GM12878 (cell line): Measurements from ENCODE around the gene FIGLA. TPM values are rescaled to one million over a fixed set of nuclear protein-coding genes. Genes with fewer than 3 reads are reported as not detected.

Experiments used
- ATAC-seq: fragments of 200-7000 bp; cut with Tn5 transposase; 3 replicates; pipeline ENCODE4 v1.9.1; 2020; ENCODE audit warnings: mild to moderate bottlenecking, moderate library complexity
- BruUV-seq: library from RNA; stranded (reverse); fragments of 400-500 nt; replicated peaks from 2 replicates; lab custom pipeline; 2021; lab: Mats Ljungman, UMichigan
- CTCF ChIA-PET: fragments of 300-600 bp; sonication (Branson Sonifier 250); formaldehyde crosslinking; extraction: SDS; loops from one replicate; lab custom pipeline; 2021; ENCODE audit warnings: inconsistent platforms; lab: Yijun Ruan, JAX
- POLR2A ChIA-PET: fragments of 350-600 bp; formaldehyde crosslinking; extraction: SDS; loops from one replicate; lab custom pipeline; 2021; ENCODE audit warnings: inconsistent platforms; lab: Charles Lee
- RAD21 ChIA-PET: fragments of 300-600 bp; sonication (Branson Sonifier 250); formaldehyde crosslinking; loops from one replicate; lab custom pipeline; 2023; ENCODE audit warnings: antibody characterized with exemption; ENCODE audit not compliant: unreplicated experiment; lab: Charles Lee
- SMC1A ChIA-PET: fragments of 300-600 bp; sonication (Branson Sonifier 250); formaldehyde crosslinking; loops from one replicate; lab custom pipeline; 2023; ENCODE audit not compliant: unreplicated experiment, uncharacterized antibody; lab: Charles Lee
- DNase-seq: peaks from one replicate; pipeline ENCODE4 v3.0.0-alpha.2; 2011; ENCODE audit warnings: low read depth, low spot score
- FAIRE-seq: peaks from 3 replicates; lab custom pipeline; 2011; peaks lifted over from hg19 to GRCh38; lab: Jason Lieb, UNC
- H2AFZ ChIP-seq: 2 replicates; pipeline ENCODE4 v1.6.0; 2011; ENCODE audit warnings: low read depth, low read length, control low read depth; ENCODE audit not compliant: control insufficient read depth
- H3K27ac ChIP-seq: 2 replicates; pipeline ENCODE4 v1.5.1; 2011; ENCODE audit warnings: control low read depth; ENCODE audit not compliant: control insufficient read depth, insufficient read depth
- H3K27me3 ChIP-seq, 2 experiments: replicated peaks in 1 of 2; 2 replicates each; pipeline versions ENCODE4 v1.6.0 to v1.6.1; 2011; ENCODE audit warnings: low read length in 1 of 2; ENCODE audit not compliant: control insufficient read depth in 2 of 2, insufficient read depth in 2 of 2
- H3K36me3 ChIP-seq, 2 experiments: 2 replicates each; pipeline ENCODE4 v1.5.1; 2011; ENCODE audit warnings: low read length in 1 of 2; ENCODE audit not compliant: control insufficient read depth in 2 of 2, insufficient read depth in 2 of 2
- H3K4me1 ChIP-seq: 2 replicates; pipeline ENCODE4 v1.6.1; 2011; ENCODE audit warnings: mild to moderate bottlenecking, low read length, moderate library complexity, mixed read lengths; ENCODE audit not compliant: control insufficient read depth, insufficient read depth
- H3K4me2 ChIP-seq: 2 replicates; pipeline ENCODE4 v1.6.0; 2011; ENCODE audit warnings: control low read depth; ENCODE audit not compliant: control insufficient read depth, insufficient read depth
- H3K4me3 ChIP-seq: fragments of 200-600 bp; sonication (generic); 2 replicates; pipeline ENCODE4 v1.5.1; 2016
- H3K79me2 ChIP-seq: 2 replicates; pipeline ENCODE4 v1.6.0; 2011; ENCODE audit warnings: low read length; ENCODE audit not compliant: control insufficient read depth, insufficient read depth
- H3K9ac ChIP-seq: 2 replicates; pipeline ENCODE4 v1.8.0; 2011; ENCODE audit warnings: low read length, control low read depth, mixed read lengths; ENCODE audit not compliant: control insufficient read depth, insufficient read depth
- H3K9me3 ChIP-seq: replicated peaks from 3 replicates; pipeline ENCODE4 v1.5.1; 2011; ENCODE audit warnings: mild to moderate bottlenecking, low read length; ENCODE audit not compliant: control insufficient read depth, insufficient read depth
- H4K20me1 ChIP-seq: 2 replicates; pipeline ENCODE4 v1.6.0; 2011; ENCODE audit not compliant: control insufficient read depth, insufficient read depth
- BHLHE40 ChIP-seq, 2 experiments: fragments of 450-650 bp in 1 of 2; IDR thresholded peaks; 2 replicates each; pipeline ENCODE4 v1.6.1; 2011 to 2017; ENCODE audit warnings: low read depth in 2 of 2, borderline replicate concordance in 1 of 2, improper control_type of control experiment in 1 of 2, low read length in 1 of 2, mild to moderate bottlenecking in 1 of 2
- BMI1 ChIP-seq: fragments of 450-650 bp; IDR thresholded peaks from 2 replicates; pipeline ENCODE4 v1.6.1; 2016; ENCODE audit warnings: mild to moderate bottlenecking, moderate library complexity, borderline replicate concordance
- CHD4 ChIP-seq: fragments of 200-600 bp; sonication (generic); IDR thresholded peaks from 2 replicates; pipeline ENCODE4 v1.6.1; 2016; ENCODE audit warnings: mild to moderate bottlenecking
- CREM ChIP-seq: IDR thresholded peaks from 2 replicates; pipeline ENCODE4 v1.6.1; 2014; ENCODE audit warnings: antibody characterized with exemption, low read depth
- EP300 ChIP-seq, 2 experiments: fragments of 150-350 bp in 1 of 2; IDR thresholded peaks; 2 replicates each; pipeline ENCODE4 v1.6.1; 2011 to 2012; ENCODE audit warnings: low read depth in 2 of 2, low read length in 2 of 2, borderline replicate concordance in 1 of 2, improper control_type of control experiment in 1 of 2, inconsistent platforms in 1 of 2; ENCODE audit not compliant: control insufficient read depth in 1 of 2
- ETV6 ChIP-seq, 2 experiments: fragments of 450-650 bp in 1 of 2; IDR thresholded peaks in 1 of 2; conservative IDR thresholded peaks in 1 of 2; 2 replicates each; pipeline ENCODE4 v1.6.1; 2014; ENCODE audit warnings: antibody characterized with exemption in 1 of 2, borderline replicate concordance in 1 of 2, low read depth in 1 of 2, mild to moderate bottlenecking in 1 of 2, moderate library complexity in 1 of 2
- HDAC2 ChIP-seq: fragments of 200-600 bp; sonication (generic); IDR thresholded peaks from 2 replicates; pipeline ENCODE4 v1.6.1; 2017
- KLF5 ChIP-seq: fragments of 450-650 bp; IDR thresholded peaks from 2 replicates; pipeline ENCODE4 v1.6.1; 2014; ENCODE audit warnings: mild to moderate bottlenecking; ENCODE audit not compliant: partially characterized antibody
- NFXL1 ChIP-seq: fragments of 450-650 bp; IDR thresholded peaks from 2 replicates; pipeline ENCODE4 v1.6.1; 2017; ENCODE audit warnings: antibody characterized with exemption, mild to moderate bottlenecking, borderline replicate concordance
- PAX8 ChIP-seq: fragments of 450-650 bp; IDR thresholded peaks from 2 replicates; pipeline ENCODE4 v1.6.1; 2017; ENCODE audit warnings: mild to moderate bottlenecking, moderate library complexity
- POLR2AphosphoS2 ChIP-seq: IDR thresholded peaks from 2 replicates; pipeline ENCODE4 v1.6.1; 2011; ENCODE audit warnings: low read depth, mild to moderate bottlenecking, low read length, improper control_type of control experiment, moderate library complexity
- RCOR1 ChIP-seq: conservative IDR thresholded peaks from 2 replicates; pipeline ENCODE4 v1.6.1; 2012; ENCODE audit warnings: low read depth, low read length, improper control_type of control experiment
- SPI1 ChIP-seq: IDR thresholded peaks from 2 replicates; pipeline ENCODE4 v1.6.1; 2011; ENCODE audit warnings: low read depth, mild to moderate bottlenecking, low read length, moderate library complexity, borderline replicate concordance; ENCODE audit not compliant: insufficient read depth
- ZNF274 ChIP-seq: IDR thresholded peaks from one replicate; pipeline ENCODE4 v1.8.0; 2011; ENCODE audit not compliant: insufficient read length, insufficient read depth
- WGBS: methylation state at CpG from one replicate; pipeline ENCODE4 v1.1.6; 2016; ENCODE audit warnings: low lambda C conversion rate; ENCODE audit not compliant: insufficient replicate concordance, insufficient coverage; ENCODE audit errors: missing lambda C conversion rate; 5-methylcytosine and 5-hydroxymethylcytosine counted together
- in situ Hi-C: fragments of 300-500 bp; cut with MboI; formaldehyde crosslinking; loops from 9 replicates; pipeline ENCODE4 v1.14.3; 2018; ENCODE audit warnings: mixed read lengths
- intact Hi-C: fragments of 100-400 bp; cut with micrococcal nuclease; formaldehyde crosslinking; loops from one replicate; pipeline ENCODE4 v1.14.2; 2022; ENCODE audit not compliant: unreplicated experiment
- polyA plus RNA-seq, 11 experiments: library from polyadenylated mRNA; depleted of rRNA in 4 of 11; unstranded in 6 of 11; stranded (reverse) in 5 of 11; fragments of >200 nt; fragmentation: Nextera tagmentation in 4 of 11; fragmentation: Illumina TruSeq in 1 of 11; extraction: Ambion mirVana in 4 of 11; extraction: Trizol in 1 of 11; gene quantifications; 1 replicate in 1 of 11; 2 replicates in 10 of 11; pipeline versions ENCODE4 v1.2.1 to v1.2.3, GENCODE V29; 2011 to 2016; ENCODE audit warnings: inconsistent platforms in 2 of 11, missing spikeins in 2 of 11, low read depth in 1 of 11
- total RNA-seq, 4 experiments: library from RNA; depleted of rRNA in 3 of 4; stranded (reverse); fragments of >200 nt in 3 of 4; fragmentation: Illumina TruSeq in 1 of 4; extraction: Trizol in 1 of 4; gene quantifications; 2 replicates each; pipeline versions ENCODE4 v1.2.1 to v1.2.3, GENCODE V29; 2013 to 2021
- TF ChIP-seq, protein P1 (sequence below): fragments of 450-650 bp; IDR thresholded peaks from 2 replicates; pipeline ENCODE4 v1.6.1; 2018; ENCODE audit warnings: mild to moderate bottlenecking, low read depth, moderate library complexity; ENCODE audit not compliant: partially characterized antibody
- TF ChIP-seq, protein P2 (sequence below): fragments of 450-650 bp; IDR thresholded peaks from 2 replicates; pipeline ENCODE4 v1.6.1; 2017; ENCODE audit warnings: borderline replicate concordance
- TF ChIP-seq, protein P3 (sequence below): IDR thresholded peaks from 2 replicates; pipeline ENCODE4 v1.6.1; 2012; ENCODE audit warnings: low read depth, low read length, improper control_type of control experiment

Gene FIGLA
- total and polyA plus RNA-seq, 10 of the 15 experiments (the other 5 are each of a cell fraction or from before 2014, with no cell fraction given): not detected

DNA sequence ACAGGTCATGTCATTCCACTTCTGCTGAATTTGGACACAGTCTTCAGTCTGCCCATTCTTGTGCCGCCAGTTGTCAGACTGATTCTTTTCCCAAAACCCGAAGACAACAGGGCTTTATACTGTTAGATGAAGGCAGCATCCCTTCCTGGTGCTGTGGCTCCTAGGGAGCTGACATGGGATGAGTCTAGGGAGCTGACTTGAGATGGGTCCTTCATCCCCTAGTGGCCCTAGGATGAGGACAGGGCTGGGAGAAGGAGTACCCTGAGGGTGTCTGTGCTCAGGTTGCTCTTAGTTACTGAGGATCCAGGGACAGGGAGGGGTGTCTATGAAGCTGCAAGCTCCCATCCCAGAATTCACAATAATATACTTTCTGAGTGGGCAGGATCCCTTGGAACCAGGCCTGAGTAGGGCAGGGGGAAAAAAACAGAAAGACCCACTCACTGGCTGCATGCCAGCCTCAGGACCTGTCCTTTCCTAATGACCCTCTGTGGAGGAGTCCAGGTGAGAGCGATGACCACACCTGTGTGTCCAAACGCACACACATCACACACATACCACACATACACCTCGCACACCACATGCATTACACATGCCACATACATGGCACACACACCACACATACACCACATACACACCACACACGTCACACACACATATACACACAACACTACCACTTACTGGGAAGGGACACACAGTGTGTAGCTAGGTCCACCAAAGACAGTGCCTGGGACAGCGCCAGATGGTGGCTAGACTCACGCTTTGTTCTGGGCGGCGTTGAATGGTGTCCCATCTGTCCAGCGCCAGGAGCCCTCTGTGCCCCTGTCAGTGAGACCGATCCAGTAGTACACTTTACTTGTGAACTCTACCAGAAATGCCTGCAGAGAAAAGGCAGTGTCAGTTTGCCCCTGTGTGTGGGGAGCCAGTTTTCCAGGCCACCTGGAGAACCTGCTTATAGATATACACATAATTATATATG, 18.8 kb upstream of the FIGLA start:
- H4K20me1 ChIP-seq: no peaks in the 10 kb centered on the region

More for the DNA sequence above, 18.8 kb upstream of the FIGLA start:
- no peaks in the 10 kb centered on the region for H3K79me2 ChIP-seq
- in situ Hi-C loops: no loop called here
- ChIA-PET POLR2A (no interaction called here), RAD21 (no interaction called here), CTCF (no interaction called here), SMC1A (interaction anchor here (1.0 kb wide), 1 partner anchor 61 kb away, joined by 3 read pairs; no protein-coding TSS in a partner anchor)
- H3K9ac ChIP-seq: no peak overlapping the region
- H3K36me3 ChIP-seq: no peaks in the 10 kb centered on the region
- WGBS: 44% methylated on average over 12 of the region's 12 CpGs
- no peak for DNase-seq
- no peak overlapping the region for H3K4me3 ChIP-seq
- TF ChIP-seq POLR2AphosphoS2 (no peak), ZNF274 (no peak), CHD4 (no peak), CREM (no peak), BMI1 (no peak), RCOR1 (no peak), EP300 (IDR thresholded peaks at IDR 0.05; ENCODE audit: borderline replicate concordance in 1 of 2, control insufficient read depth in 1 of 2, low read depth in 2 of 2, low read length in 2 of 2) (no peak), PAX8 (no peak), KLF5 (no peak), BHLHE40 (IDR thresholded peaks at IDR 0.05; ENCODE audit: borderline replicate concordance in 1 of 2, low read depth in 2 of 2, low read length in 1 of 2) (no peak), HDAC2 (no peak), SPI1 (no peak), ETV6 (conservative IDR thresholded peaks at IDR 0.05 in 1 of 2, IDR thresholded peaks at IDR 0.05 in 1 of 2; ENCODE audit: borderline replicate concordance in 1 of 2, low read depth in 1 of 2) (no peak), NFXL1 (no peak)
- TF ChIP-seq, protein P1, sequence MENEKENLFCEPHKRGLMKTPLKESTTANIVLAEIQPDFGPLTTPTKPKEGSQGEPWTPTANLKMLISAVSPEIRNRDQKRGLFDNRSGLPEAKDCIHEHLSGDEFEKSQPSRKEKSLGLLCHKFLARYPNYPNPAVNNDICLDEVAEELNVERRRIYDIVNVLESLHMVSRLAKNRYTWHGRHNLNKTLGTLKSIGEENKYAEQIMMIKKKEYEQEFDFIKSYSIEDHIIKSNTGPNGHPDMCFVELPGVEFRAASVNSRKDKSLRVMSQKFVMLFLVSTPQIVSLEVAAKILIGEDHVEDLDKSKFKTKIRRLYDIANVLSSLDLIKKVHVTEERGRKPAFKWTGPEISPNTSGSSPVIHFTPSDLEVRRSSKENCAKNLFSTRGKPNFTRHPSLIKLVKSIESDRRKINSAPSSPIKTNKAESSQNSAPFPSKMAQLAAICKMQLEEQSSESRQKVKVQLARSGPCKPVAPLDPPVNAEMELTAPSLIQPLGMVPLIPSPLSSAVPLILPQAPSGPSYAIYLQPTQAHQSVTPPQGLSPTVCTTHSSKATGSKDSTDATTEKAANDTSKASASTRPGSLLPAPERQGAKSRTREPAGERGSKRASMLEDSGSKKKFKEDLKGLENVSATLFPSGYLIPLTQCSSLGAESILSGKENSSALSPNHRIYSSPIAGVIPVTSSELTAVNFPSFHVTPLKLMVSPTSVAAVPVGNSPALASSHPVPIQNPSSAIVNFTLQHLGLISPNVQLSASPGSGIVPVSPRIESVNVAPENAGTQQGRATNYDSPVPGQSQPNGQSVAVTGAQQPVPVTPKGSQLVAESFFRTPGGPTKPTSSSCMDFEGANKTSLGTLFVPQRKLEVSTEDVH: no peak
- TF ChIP-seq, protein P2, sequence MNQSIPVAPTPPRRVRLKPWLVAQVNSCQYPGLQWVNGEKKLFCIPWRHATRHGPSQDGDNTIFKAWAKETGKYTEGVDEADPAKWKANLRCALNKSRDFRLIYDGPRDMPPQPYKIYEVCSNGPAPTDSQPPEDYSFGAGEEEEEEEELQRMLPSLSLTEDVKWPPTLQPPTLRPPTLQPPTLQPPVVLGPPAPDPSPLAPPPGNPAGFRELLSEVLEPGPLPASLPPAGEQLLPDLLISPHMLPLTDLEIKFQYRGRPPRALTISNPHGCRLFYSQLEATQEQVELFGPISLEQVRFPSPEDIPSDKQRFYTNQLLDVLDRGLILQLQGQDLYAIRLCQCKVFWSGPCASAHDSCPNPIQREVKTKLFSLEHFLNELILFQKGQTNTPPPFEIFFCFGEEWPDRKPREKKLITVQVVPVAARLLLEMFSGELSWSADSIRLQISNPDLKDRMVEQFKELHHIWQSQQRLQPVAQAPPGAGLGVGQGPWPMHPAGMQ: no peak
- TF ChIP-seq, protein P3, sequence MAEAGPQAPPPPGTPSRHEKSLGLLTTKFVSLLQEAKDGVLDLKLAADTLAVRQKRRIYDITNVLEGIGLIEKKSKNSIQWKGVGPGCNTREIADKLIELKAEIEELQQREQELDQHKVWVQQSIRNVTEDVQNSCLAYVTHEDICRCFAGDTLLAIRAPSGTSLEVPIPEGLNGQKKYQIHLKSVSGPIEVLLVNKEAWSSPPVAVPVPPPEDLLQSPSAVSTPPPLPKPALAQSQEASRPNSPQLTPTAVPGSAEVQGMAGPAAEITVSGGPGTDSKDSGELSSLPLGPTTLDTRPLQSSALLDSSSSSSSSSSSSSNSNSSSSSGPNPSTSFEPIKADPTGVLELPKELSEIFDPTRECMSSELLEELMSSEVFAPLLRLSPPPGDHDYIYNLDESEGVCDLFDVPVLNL: no peak
- BruUV-seq: no TSS peak
- H3K4me2 ChIP-seq: no peak overlapping the region
- H2AFZ ChIP-seq: no peak overlapping the region
- H3K27ac ChIP-seq: no peak overlapping the region
- ATAC-seq: no peak
- FAIRE-seq: no peak
- H3K27me3 ChIP-seq: no peaks in the 10 kb centered on the region
- H3K4me1 ChIP-seq: no peaks in the 10 kb centered on the region
- no peaks in the 10 kb centered on the region for H3K9me3 ChIP-seq
- intact Hi-C loops: no loop called here
